Liver (tissue), 3 donors: ENCODE data around the gene SHANK2.

Experiments used
- EGR1 ChIP-seq, 2 donors: IDR thresholded peaks; 2 replicates each; pipeline ENCODE4 v1.6.1; 2016 to 2018; ENCODE audit warnings: antibody characterized with exemption in 2 of 2, low read depth in 2 of 2
- GABPA ChIP-seq, 2 donors: IDR thresholded peaks in 1 of 2; conservative IDR thresholded peaks in 1 of 2; 2 replicates each; pipeline ENCODE4 v1.6.1; 2016; ENCODE audit warnings: antibody characterized with exemption in 2 of 2, mild to moderate bottlenecking in 1 of 2, moderate library complexity in 1 of 2
- HNF4A ChIP-seq, 2 donors: conservative IDR thresholded peaks; 2 replicates each; pipeline ENCODE4 v1.6.1; 2016; ENCODE audit warnings: antibody characterized with exemption in 2 of 2, mild to moderate bottlenecking in 2 of 2
- JUND ChIP-seq, 2 donors: IDR thresholded peaks; 2 replicates each; pipeline ENCODE4 v1.6.1; 2016; ENCODE audit warnings: antibody characterized with exemption in 2 of 2
- NR2F2 ChIP-seq: IDR thresholded peaks from 2 replicates; pipeline ENCODE4 v1.6.1; 2016; ENCODE audit warnings: antibody characterized with exemption
- RAD21 ChIP-seq, 2 donors: IDR thresholded peaks; 2 replicates each; pipeline ENCODE4 v1.6.1; 2016; ENCODE audit warnings: antibody characterized with exemption in 2 of 2, mild to moderate bottlenecking in 2 of 2
- RXRA ChIP-seq, 2 donors: IDR thresholded peaks; 2 replicates each; pipeline ENCODE4 v1.6.1; 2017 to 2018; ENCODE audit warnings: antibody characterized with exemption in 2 of 2, mild to moderate bottlenecking in 1 of 2
- TAF1 ChIP-seq: conservative IDR thresholded peaks from 2 replicates; pipeline ENCODE4 v1.6.1; 2016; ENCODE audit warnings: antibody characterized with exemption, mild to moderate bottlenecking
- YY1 ChIP-seq: IDR thresholded peaks from 2 replicates; pipeline ENCODE4 v1.6.1; 2016; ENCODE audit warnings: antibody characterized with exemption, mild to moderate bottlenecking
- TF ChIP-seq, protein P1 (sequence below): fragments of 150-350 bp; IDR thresholded peaks from 2 replicates; pipeline ENCODE4 v1.5.1; 2017; ENCODE audit warnings: improper control_type of control experiment, low read depth, low read length; ENCODE audit not compliant: missing input control
- TF ChIP-seq, protein P2 (sequence below): IDR thresholded peaks from 2 replicates; pipeline ENCODE4 v1.6.1; 2016; ENCODE audit warnings: antibody characterized with exemption
- TF ChIP-seq, protein P3 (sequence below): IDR thresholded peaks from 2 replicates; pipeline ENCODE4 v1.6.1; 2016; ENCODE audit warnings: antibody characterized with exemption
- donor health status: healthy.
- donor health status: healthy.

DNA sequence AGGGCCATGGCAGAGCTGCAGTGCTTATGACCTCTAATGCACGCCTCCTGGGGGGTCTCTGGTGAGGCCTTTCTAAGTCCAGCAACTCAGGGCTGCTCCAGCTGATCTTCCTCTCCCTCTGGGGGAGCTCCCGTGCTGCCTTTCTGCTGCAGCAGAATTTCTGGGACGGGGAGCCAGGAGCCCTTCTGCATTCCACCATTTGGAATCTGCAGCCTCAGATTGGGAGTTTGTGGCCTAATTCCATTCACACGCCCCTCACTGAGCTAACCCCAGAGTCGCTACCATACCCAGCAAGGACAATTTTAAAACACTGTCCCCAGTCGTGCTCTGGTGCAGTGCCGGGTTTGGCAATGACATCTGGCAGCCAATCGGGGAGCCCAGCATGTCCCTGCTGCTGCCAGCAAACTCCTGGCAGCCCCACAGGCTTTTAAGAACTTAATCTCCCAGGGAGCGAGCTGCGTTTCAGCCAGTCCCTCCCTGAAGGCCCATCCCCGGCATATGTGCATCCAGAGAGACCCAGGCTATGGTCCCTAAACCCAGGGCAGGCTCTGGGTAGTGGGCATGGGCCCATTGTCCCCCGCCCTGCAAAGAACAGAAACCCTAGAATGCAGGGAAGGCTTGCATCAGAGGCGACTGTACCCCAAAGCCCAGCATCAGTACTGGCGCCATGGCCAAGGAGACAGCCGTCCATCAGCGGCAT is 4.7 kb downstream of the SHANK2 start:
- TF ChIP-seq HNF4A (conservative IDR thresholded peaks at IDR 0.05), result peak in 1 of 2 donors; percentile 12
- TF ChIP-seq, protein P1, sequence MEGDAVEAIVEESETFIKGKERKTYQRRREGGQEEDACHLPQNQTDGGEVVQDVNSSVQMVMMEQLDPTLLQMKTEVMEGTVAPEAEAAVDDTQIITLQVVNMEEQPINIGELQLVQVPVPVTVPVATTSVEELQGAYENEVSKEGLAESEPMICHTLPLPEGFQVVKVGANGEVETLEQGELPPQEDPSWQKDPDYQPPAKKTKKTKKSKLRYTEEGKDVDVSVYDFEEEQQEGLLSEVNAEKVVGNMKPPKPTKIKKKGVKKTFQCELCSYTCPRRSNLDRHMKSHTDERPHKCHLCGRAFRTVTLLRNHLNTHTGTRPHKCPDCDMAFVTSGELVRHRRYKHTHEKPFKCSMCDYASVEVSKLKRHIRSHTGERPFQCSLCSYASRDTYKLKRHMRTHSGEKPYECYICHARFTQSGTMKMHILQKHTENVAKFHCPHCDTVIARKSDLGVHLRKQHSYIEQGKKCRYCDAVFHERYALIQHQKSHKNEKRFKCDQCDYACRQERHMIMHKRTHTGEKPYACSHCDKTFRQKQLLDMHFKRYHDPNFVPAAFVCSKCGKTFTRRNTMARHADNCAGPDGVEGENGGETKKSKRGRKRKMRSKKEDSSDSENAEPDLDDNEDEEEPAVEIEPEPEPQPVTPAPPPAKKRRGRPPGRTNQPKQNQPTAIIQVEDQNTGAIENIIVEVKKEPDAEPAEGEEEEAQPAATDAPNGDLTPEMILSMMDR, result no peak
- TF ChIP-seq NR2F2, result no peak
- TF ChIP-seq, protein P2, sequence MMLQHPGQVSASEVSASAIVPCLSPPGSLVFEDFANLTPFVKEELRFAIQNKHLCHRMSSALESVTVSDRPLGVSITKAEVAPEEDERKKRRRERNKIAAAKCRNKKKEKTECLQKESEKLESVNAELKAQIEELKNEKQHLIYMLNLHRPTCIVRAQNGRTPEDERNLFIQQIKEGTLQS, result no peak
- peak in 1 of 2 donors; percentile 28 for TF ChIP-seq RXRA (IDR thresholded peaks at IDR 0.05)
- TF ChIP-seq JUND (IDR thresholded peaks at IDR 0.05), result no peak
- no peak for TF ChIP-seq GABPA (IDR thresholded peaks at IDR 0.05 in 1 of 2, conservative IDR thresholded peaks at IDR 0.05 in 1 of 2)
- TF ChIP-seq YY1, result peak; percentile 29
- no peak for TF ChIP-seq TAF1
- peak; percentile 36 to 58 for TF ChIP-seq RAD21 (IDR thresholded peaks at IDR 0.05)
- TF ChIP-seq, protein P3, sequence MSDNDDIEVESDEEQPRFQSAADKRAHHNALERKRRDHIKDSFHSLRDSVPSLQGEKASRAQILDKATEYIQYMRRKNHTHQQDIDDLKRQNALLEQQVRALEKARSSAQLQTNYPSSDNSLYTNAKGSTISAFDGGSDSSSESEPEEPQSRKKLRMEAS, result no peak
- TF ChIP-seq EGR1 (IDR thresholded peaks at IDR 0.05; ENCODE audit: low read depth in 2 of 2), result no peak
